Karpas-422 (cell line): Measurements from ENCODE around the gene HIPK1. TPM values are rescaled to one million over a fixed set of nuclear protein-coding genes. Genes with fewer than 3 reads are reported as not detected.

Source experiments
- DNase-seq: peaks from one replicate; pipeline ENCODE4 v3.0.0-alpha.2; 2015
- H2AFZ ChIP-seq: fragments of 200-600 bp; sonication (generic); 2 replicates; pipeline ENCODE4 v1.6.1; 2014; ENCODE audit warnings: antibody characterized with exemption, low read length, mixed read lengths
- H3K27ac ChIP-seq: fragments of 200-600 bp; sonication (generic); 2 replicates; pipeline ENCODE4 v1.5.1; 2014; ENCODE audit warnings: mild to moderate bottlenecking, low read length, moderate library complexity
- H3K27me3 ChIP-seq: fragments of 200-600 bp; sonication (generic); 2 replicates; pipeline ENCODE4 v1.6.1; 2014; ENCODE audit warnings: low read length, mixed read lengths
- H3K36me3 ChIP-seq: fragments of 200-600 bp; sonication (generic); 2 replicates; pipeline ENCODE4 v1.6.1; 2014; ENCODE audit warnings: low read length, mixed read lengths; ENCODE audit not compliant: insufficient read depth
- H3K4me1 ChIP-seq: fragments of 200-600 bp; sonication (generic); 2 replicates; pipeline ENCODE4 v1.6.1; 2014; ENCODE audit warnings: mild to moderate bottlenecking, low read length, mixed read lengths
- H3K4me2 ChIP-seq: fragments of 200-600 bp; sonication (generic); 2 replicates; pipeline ENCODE4 v1.6.1; 2014; ENCODE audit warnings: low read length, low read depth, mild to moderate bottlenecking; ENCODE audit not compliant: poor library complexity, severe bottlenecking
- H3K4me3 ChIP-seq: fragments of 200-600 bp; sonication (generic); 2 replicates; pipeline ENCODE4 v1.5.1; 2014; ENCODE audit warnings: mild to moderate bottlenecking, antibody characterized with exemption, low read length, mixed read lengths
- H3K79me2 ChIP-seq: fragments of 200-600 bp; sonication (generic); 2 replicates; pipeline ENCODE4 v1.6.1; 2014; ENCODE audit warnings: mild to moderate bottlenecking, low read length, mixed read lengths
- H3K9ac ChIP-seq: fragments of 200-600 bp; sonication (generic); 2 replicates; pipeline ENCODE4 v1.6.0; 2014; ENCODE audit warnings: low read length
- H3K9me2 ChIP-seq: fragments of 200-600 bp; sonication (generic), shearing (Covaris generic); replicated peaks from 2 replicates; pipeline ENCODE4 v1.6.0; 2014; ENCODE audit warnings: mild to moderate bottlenecking, low read length, moderate library complexity; ENCODE audit not compliant: insufficient read depth
- H3K9me3 ChIP-seq: fragments of 300-700, 200-600 bp; sonication (generic); 2 replicates; pipeline ENCODE4 v1.6.1; 2014; ENCODE audit warnings: low read length, mixed read lengths
- H4K20me1 ChIP-seq: fragments of 200-600 bp; sonication (generic); 2 replicates; pipeline ENCODE4 v1.6.1; 2014; ENCODE audit warnings: mild to moderate bottlenecking, antibody characterized with exemption, low read length, low read depth; ENCODE audit not compliant: insufficient read depth
- total RNA-seq: library from RNA; depleted of rRNA; stranded (reverse); fragments of >200 nt; shearing (Covaris generic); gene quantifications from 2 replicates; pipeline ENCODE4 v1.2.3, GENCODE V29; 2014; ENCODE audit warnings: low replicate concordance

Gene HIPK1
- total RNA-seq, 1 experiment from 2014 or later: 36.0 TPM

DNA sequence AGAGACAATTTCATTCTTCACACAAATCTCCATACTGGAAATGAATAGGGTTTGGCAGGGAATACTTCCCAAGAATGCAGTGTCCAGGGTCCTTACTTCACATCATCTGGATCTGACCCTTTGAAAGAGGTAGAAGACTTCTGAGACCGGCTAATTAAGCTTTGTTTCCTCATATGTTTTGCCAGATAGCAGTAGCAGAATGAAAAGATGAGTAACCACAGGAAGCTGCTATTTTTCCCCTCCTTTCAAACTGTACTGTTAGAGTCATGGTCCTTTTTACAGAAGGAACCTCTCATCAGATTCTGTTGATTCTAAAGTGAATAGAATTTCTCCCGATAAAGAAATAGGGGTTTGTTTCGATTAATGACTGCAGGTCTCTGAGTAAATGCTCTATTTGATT, 48.8 kb downstream of the HIPK1 start:
- no peak for DNase-seq
- H3K4me3 ChIP-seq: no peak overlapping the region
- no peaks in the 10 kb centered on the region for H4K20me1 ChIP-seq
- H3K36me3 ChIP-seq: peaks cover 16% of the 10 kb centered on the region; the same call in 1 of the 2 replicates
- H3K9ac ChIP-seq: no peak overlapping the region
- H2AFZ ChIP-seq: no peak overlapping the region
- no peaks in the 10 kb centered on the region for H3K27me3 ChIP-seq
- H3K4me2 ChIP-seq: no peak overlapping the region
- no peak overlapping the region for H3K27ac ChIP-seq
- H3K9me2 ChIP-seq: no peaks in the 10 kb centered on the region
- H3K4me1 ChIP-seq: peaks cover 33% of the 10 kb centered on the region
- H3K9me3 ChIP-seq: no peaks in the 10 kb centered on the region
- H3K79me2 ChIP-seq: no peaks in the 10 kb centered on the region

DNA sequence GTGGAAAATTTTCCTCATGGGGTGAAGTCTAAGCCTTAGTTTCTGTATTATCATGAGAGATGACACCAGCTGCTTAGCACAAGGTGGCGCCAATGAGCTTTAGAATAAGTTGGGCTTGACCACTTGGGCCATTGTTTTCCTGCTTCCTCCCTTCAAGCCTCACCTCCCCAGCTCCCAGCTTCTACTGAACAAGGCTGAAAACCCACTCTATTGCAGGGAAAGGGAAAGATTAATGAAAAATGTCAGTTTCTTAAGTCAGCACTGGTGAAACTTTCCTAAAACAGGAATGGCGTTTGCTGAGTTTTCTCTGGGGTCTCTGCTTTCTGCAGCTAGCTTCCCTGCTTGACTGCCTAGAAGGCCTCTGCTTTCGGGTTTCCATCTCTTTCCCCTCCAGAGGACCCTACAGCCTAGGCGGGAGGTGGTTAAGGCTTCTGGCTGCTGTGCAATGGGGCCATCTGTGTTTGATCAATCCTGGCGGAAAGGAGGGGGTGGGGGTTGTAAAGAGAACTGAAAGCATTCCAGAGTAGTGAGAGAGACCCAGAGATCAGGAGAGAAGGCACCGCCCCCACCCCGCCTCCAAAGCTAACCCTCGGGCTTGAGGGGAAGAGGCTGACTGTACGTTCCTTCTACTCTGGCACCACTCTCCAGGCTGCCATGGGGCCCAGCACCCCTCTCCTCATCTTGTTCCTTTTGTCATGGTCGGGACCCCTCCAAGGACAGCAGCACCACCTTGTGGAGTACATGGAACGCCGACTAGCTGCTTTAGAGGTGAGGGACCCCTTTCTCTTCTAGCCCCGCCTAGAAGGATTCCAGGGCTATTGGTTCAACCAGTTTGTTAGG, 50.0 kb downstream of the HIPK1 start, which contains the start of gene OLFML3:
TSS of gene OLFML3 (plus strand) at position 612 of the 840 bp plus-strand sequence. CDS start at position 655, 43 bp downstream.
- Histone ChIP-seq H2AFZ (no peak within 1 kb of the TSS), H3K36me3 (peaks cover 11% of the 10 kb centered on the region; the same call in 1 of the 2 replicates), H3K9ac (no peak within 1 kb of the TSS), H3K9me3 (no peaks in the 10 kb centered on the region), H3K4me1 (peaks cover 22% of the 10 kb centered on the region), H3K27me3 (no peaks in the 10 kb centered on the region), H3K9me2 (no peaks in the 10 kb centered on the region), H4K20me1 (no peaks in the 10 kb centered on the region), H3K27ac (no peak within 1 kb of the TSS), H3K4me2 (no peak within 1 kb of the TSS), H3K79me2 (no peaks in the 10 kb centered on the region), H3K4me3 (no peak within 1 kb of the TSS)
- DNase-seq: peak; percentile 86

DNA sequence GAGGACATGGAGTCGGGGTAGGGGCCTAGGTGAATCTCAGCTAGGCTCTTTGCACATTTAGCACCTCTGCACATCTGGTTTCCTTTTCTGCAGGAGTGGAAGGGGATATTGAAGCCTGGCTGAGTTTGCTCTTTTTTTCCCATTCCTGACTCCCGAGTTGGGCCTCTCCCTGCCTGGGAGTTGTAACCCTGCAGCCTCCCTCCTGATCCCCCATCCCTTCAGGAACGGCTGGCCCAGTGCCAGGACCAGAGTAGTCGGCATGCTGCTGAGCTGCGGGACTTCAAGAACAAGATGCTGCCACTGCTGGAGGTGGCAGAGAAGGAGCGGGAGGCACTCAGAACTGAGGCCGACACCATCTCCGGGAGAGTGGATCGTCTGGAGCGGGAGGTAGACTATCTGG, 51.0 kb downstream of the HIPK1 start:
- Histone ChIP-seq H3K36me3 (peaks cover 3% of the 10 kb centered on the region; the same call in 1 of the 2 replicates), H3K27me3 (no peaks in the 10 kb centered on the region), H3K4me3 (no peak overlapping the region), H2AFZ (no peak overlapping the region), H3K27ac (no peak overlapping the region), H3K79me2 (no peaks in the 10 kb centered on the region), H3K4me2 (no peak overlapping the region), H3K9me2 (no peaks in the 10 kb centered on the region), H3K9ac (no peak overlapping the region), H4K20me1 (no peaks in the 10 kb centered on the region), H3K4me1 (peaks cover 13% of the 10 kb centered on the region), H3K9me3 (no peaks in the 10 kb centered on the region)
- no peak for DNase-seq

DNA sequence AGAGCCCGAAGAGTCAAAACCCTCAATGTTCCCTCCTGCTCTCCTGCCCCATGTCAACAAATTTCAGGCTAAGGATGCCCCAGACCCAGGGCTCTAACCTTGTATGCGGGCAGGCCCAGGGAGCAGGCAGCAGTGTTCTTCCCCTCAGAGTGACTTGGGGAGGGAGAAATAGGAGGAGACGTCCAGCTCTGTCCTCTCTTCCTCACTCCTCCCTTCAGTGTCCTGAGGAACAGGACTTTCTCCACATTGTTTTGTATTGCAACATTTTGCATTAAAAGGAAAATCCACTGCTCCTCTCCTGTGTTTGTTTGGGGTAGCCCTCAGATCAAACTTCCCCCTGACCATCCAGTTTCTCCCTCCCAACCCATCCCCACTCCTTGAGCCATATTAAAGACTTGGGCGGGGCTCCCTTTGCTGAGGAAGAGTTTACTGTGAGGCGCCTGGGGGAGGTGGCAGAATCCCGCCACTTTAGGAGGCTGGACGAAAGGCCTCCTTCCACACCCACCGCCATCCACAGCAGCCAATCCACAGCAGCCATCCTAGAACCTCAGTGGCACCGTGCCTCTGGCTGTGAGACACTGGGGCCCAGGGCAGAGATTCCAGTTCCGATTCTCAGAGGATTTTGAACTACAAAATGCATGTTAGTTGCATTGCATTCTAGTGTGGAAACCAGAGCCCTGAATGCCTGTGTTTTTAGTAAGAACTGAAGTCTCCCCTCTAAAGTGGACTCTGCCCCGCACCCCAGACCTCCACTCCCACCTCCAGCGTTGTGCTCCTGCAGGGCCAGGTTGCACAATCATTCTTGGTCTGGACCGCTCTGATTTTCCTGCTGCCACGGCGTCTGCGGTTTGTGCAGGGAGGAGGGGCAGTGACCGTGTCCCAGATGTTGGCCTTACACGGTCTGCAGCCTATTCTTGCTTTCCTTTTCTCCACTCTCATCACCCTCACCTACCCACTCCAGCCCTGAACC, 53.1 kb downstream of the HIPK1 start:
- Histone ChIP-seq H3K27me3 (no peaks in the 10 kb centered on the region), H3K4me3 (no peak overlapping the region), H3K4me2 (no peak overlapping the region), H3K9me2 (no peaks in the 10 kb centered on the region), H2AFZ (no peak overlapping the region), H3K36me3 (no peaks in the 10 kb centered on the region), H3K79me2 (no peaks in the 10 kb centered on the region), H3K9ac (no peak overlapping the region), H3K27ac (no peak overlapping the region), H3K9me3 (no peaks in the 10 kb centered on the region), H4K20me1 (no peaks in the 10 kb centered on the region), H3K4me1 (peaks cover 4% of the 10 kb centered on the region; the same call in 1 of the 2 replicates)
- DNase-seq: no peak

DNA sequence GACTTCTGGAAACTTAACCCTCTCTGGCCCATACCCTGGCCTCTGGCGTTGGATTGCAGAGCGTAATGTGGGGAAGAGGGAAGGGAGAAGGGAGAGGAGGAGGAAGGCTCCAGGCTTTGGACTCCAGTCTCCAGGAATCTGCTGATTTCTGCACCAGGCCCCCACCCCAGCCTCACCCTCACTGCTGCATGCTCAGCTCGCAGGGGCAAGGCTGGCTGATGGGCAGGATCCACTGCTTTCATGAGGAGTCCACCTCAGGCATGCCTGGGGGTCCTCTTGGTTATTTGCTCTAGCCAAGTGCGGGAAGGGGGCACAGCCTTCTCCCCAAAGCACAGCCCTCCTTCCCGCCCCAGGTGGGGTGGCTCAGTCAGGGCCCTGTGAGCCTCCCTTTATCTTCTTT, 53.8 kb downstream of the HIPK1 start:
- H3K4me3 ChIP-seq: no peak overlapping the region
- H3K9me2 ChIP-seq: no peaks in the 10 kb centered on the region
- no peak overlapping the region for H3K4me2 ChIP-seq
- H3K9me3 ChIP-seq: no peaks in the 10 kb centered on the region
- no peak for DNase-seq
- H3K27me3 ChIP-seq: no peaks in the 10 kb centered on the region
- H3K79me2 ChIP-seq: no peaks in the 10 kb centered on the region
- no peak overlapping the region for H2AFZ ChIP-seq
- peaks cover 4% of the 10 kb centered on the region; the same call in 1 of the 2 replicates for H3K4me1 ChIP-seq
- no peaks in the 10 kb centered on the region for H4K20me1 ChIP-seq
- no peak overlapping the region for H3K27ac ChIP-seq
- H3K9ac ChIP-seq: no peak overlapping the region
- H3K36me3 ChIP-seq: no peaks in the 10 kb centered on the region

DNA sequence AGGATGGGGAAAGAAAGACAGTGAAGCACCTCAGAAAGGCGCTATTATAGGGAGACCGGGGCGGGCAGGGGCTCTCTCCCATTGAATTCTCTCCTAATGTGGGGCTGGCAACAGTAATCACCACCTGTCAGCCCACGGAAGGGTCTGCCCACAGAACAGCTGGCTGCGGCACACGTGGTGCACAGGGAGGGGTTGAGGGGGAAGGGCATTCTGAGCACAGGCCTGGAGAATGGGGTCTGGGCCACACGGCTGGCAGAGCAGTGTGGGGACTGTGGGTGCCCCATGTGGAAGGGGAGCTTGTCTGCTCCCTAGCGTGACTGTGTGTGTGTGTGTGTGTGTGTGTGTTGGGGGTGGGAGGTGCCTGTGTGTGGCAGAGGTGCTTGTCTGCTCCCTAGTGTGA, 54.3 kb downstream of the HIPK1 start:
- Histone ChIP-seq H3K27me3 (no peaks in the 10 kb centered on the region), H3K4me3 (no peak overlapping the region), H3K27ac (no peak overlapping the region), H2AFZ (no peak overlapping the region), H3K4me2 (no peak overlapping the region), H3K9me2 (no peaks in the 10 kb centered on the region), H3K9me3 (no peaks in the 10 kb centered on the region), H3K36me3 (no peaks in the 10 kb centered on the region), H4K20me1 (no peaks in the 10 kb centered on the region), H3K9ac (no peak overlapping the region), H3K4me1 (peaks cover 4% of the 10 kb centered on the region; the same call in 1 of the 2 replicates), H3K79me2 (no peaks in the 10 kb centered on the region)
- no peak for DNase-seq

DNA sequence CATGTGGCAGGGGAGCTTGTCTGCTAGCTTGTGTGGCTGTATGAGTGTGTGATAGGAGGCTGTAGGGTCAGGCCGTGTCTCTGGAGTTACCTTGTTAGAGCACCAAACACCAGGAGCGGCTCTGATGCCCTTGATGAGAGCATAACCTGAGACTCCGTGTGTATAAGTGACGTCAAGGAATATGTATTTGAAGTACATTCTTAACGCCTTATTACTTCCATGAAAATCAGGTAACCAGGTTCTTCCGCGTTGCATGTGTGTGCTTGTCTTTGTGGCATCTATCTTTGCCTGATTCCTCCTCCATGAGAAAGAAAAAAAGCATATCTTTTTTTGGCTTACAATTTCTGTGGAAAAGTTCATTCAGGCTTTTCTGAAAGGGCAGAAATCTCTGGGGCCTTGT, 54.7 kb downstream of the HIPK1 start:
- Histone ChIP-seq H3K27me3 (no peaks in the 10 kb centered on the region), H3K9me2 (no peaks in the 10 kb centered on the region), H3K36me3 (no peaks in the 10 kb centered on the region), H3K4me2 (no peak overlapping the region), H3K27ac (no peak overlapping the region), H2AFZ (no peak overlapping the region), H3K9me3 (no peaks in the 10 kb centered on the region), H3K9ac (no peak overlapping the region), H3K4me1 (peaks cover 6% of the 10 kb centered on the region), H4K20me1 (no peaks in the 10 kb centered on the region), H3K4me3 (no peak overlapping the region), H3K79me2 (no peaks in the 10 kb centered on the region)
- DNase-seq: no peak

DNA sequence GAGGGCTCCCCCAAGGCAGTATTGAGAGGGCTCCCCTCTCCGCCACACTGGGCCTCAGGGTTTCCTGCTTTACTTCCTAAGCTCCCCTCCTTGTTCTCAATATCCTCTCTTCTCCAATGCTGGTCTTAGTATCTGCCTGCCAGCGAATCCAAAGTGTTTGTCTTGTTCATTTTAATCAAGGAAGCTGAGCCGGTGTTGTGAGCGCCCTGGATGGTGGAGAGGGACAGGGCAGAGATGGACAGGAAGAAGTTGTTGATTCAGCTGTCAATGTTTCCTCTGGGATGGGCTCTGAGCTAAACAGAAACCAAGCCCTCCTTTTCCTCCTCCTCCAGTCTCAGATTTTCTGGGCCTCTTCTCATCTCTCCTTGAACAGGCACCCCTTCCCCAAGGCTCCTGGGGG, 55.6 kb downstream of the HIPK1 start:
- Histone ChIP-seq H3K36me3 (no peaks in the 10 kb centered on the region), H3K4me3 (no peak overlapping the region), H3K4me1 (peaks cover 12% of the 10 kb centered on the region), H4K20me1 (no peaks in the 10 kb centered on the region), H3K27me3 (no peaks in the 10 kb centered on the region), H3K9me2 (no peaks in the 10 kb centered on the region), H3K27ac (no peak overlapping the region), H3K9ac (no peak overlapping the region), H2AFZ (no peak overlapping the region), H3K79me2 (no peaks in the 10 kb centered on the region), H3K9me3 (no peaks in the 10 kb centered on the region), H3K4me2 (no peak overlapping the region)
- no peak for DNase-seq
